HG03520 (cell line): ENCODE measurements around the gene THRA.

Source experiments
- ATAC-seq: cut with Tn5 transposase; IDR thresholded peaks from one replicate; pipeline ENCODE4 v1.9.1; 2021; ENCODE audit warnings: mild to moderate bottlenecking, moderate library complexity; ENCODE audit not compliant: unreplicated experiment

The THRA gene

DNA sequence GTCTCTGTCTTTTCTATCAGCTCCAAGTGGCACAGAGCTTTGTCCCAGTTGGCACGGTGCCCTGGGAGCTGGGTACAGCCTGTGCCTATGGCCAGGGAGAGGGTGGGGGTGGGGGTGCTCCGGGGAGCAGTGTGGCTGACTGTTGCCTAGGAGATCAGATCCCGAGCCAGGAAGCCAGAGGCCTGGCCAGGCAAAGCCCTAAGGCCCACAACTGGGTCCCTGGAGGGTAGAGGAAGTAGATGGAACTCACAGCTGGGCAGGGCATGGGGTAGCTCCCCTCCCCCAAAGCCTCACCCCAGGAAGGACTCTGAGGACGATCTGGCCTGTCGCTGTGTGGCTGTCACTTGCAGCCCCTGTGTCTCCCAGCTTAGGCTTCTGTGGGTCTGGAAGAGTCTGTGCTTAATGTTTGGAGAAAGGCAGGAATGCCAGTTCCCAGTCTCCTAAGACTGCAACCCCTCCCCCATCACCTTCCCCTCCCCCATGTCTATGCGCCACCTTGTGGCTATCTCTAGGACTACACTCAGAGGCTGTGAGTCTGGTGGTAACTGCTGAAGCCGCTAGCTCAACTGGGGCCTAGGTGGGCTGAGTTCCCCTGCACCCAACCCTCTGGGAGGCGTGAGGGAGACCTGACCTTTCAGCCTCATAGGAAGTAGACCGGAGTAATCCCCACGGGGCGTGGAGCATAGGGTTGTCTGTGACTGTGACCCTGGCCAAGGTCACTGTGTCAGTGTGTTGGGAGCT is 12.6 kb downstream of the THRA start:
- no peak for ATAC-seq

DNA sequence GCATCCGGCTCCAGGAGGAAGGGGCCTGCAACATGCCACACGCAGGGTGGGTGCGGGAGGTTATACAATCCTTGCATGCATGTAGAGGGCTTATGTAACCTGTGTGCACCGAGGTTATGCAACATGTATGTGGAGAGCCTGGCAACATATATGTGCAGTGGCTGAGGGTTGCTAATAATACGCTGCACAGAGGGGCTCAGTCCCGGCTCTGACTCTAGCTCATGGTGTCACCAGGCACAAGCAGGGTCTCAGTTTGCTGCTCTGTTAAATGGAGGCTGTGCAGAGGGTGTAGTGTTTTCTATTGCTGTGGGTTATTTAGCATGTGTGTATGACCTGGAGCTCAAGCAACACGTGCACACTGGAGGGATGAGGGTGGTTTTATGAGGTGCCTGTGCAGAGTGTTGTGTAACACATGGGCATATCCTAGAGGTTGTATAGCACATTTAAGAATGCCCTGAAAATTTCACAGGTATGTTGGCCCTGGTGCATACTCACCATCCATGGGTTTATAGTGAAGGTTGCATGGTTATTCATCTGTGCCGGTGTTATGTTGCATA is 13.3 kb downstream of the THRA start:
- ATAC-seq = no peak

DNA sequence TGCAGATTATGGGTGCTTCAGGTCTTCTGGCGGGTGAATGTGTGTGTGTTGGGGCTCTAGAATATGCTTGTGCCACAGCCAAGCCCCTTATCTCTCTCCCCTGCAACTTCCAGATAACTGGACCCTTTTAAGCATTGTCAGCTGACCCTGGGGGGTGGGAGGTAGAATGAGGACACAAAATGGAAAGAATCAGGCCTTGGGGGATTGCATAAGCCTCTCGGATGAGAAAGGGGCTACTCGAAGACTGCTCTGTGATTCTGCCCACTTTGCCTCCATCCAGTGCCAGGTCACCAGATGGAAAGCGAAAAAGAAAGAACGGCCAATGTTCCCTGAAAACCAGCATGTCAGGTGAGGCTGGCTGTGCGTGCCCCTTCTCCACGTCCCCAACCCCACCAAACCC is 13.8 kb downstream of the THRA start:
- ATAC-seq = no peak

DNA sequence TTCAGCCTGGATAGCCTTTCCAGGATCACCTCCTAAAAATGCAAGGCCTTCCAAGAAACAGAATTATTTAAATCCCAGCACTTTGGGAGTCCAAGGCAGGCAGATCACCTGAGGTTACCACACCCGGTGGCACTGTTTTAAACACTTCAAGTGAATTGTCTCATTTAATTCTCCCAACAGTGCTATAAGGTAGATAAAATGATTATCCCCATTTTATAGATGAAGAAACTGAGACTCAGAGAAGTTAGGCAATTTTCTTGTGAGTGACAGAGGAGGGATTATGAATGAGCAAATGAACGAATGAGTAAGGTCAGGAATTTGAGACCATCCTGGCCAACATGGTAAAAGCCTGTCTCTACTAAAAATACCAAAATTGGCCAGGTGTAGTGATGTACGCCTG is 16.8 kb downstream of the THRA start:
- no peak for ATAC-seq

DNA sequence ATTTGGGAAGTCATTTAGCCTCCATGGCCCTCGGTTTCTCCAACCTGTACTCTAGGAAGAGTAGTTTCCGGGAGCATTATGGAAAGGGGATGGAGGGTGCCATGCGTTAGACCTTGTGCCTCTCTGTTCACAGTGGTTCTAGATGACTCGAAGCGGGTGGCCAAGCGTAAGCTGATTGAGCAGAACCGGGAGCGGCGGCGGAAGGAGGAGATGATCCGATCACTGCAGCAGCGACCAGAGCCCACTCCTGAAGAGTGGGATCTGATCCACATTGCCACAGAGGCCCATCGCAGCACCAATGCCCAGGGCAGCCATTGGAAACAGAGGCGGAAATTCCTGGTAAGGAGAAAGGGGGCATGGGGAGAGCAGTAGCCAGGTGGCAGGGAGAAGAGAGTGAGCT is 21.7 kb downstream of the THRA start:
- ATAC-seq = no peak

DNA sequence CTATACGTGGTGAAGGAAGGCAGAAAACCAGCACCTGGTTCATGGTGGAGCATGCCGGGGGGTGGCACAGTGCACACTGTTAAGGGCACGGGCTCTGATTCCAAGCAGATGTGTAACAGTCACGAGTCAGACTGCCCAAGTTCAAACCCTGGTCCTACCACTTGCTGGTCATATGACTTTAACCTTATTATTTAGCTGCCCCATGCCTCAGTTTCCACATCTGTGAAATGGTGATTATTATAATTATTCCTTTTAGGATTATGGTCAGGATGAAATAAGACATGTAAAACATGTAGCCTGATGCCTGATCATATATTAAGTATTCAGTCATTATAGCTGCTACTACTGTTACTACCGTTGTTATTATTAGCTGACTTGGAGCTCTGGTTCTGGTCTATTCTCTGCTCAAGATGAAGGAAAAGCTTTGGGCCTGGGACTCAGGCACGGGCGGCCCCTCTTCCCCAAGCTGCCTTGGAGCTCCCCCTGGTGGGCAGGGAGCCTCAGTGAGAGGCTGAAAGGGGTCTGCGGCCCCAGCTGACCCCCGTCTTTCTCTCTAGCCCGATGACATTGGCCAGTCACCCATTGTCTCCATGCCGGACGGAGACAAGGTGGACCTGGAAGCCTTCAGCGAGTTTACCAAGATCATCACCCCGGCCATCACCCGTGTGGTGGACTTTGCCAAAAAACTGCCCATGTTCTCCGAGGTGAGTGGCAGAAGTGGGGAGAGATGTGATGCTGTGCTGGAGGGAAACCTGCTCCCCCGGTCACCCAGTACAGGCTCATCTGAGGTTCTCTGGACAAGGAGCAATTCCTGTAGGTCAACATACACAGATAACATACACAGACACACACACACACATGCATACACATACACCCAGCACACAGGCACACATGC is 23.6 kb downstream of the THRA start:
- ATAC-seq = no peak

DNA sequence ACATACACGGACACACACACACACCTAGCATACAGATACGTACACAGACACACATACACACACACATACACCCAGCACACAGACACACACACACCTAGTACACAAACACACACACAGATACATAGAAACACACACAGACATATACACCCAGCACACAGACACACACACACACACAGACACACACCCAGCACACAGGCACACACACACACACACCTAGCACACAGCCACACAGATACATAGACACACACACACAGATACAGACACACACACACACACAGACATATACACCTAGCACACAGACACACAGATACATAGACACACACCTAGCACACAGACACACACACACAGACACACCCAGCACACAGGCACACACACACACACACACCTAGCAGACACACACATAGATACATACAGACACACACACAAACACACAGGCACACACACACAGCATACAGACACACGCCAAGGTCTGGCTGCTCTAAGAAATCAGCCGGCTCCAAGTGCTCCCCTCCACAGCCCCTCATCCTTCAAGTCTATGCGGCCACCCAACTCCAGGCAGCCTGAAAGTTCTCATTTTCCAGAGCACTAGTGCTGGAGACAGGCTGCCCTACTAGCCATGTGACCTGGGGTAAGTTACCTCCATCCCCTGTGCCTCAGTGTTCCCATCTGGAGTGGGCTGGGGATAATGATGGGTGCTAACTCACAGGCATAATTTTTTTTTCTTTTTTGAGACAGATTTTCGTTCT is 24.5 kb downstream of the THRA start:
- ATAC-seq = no peak

DNA sequence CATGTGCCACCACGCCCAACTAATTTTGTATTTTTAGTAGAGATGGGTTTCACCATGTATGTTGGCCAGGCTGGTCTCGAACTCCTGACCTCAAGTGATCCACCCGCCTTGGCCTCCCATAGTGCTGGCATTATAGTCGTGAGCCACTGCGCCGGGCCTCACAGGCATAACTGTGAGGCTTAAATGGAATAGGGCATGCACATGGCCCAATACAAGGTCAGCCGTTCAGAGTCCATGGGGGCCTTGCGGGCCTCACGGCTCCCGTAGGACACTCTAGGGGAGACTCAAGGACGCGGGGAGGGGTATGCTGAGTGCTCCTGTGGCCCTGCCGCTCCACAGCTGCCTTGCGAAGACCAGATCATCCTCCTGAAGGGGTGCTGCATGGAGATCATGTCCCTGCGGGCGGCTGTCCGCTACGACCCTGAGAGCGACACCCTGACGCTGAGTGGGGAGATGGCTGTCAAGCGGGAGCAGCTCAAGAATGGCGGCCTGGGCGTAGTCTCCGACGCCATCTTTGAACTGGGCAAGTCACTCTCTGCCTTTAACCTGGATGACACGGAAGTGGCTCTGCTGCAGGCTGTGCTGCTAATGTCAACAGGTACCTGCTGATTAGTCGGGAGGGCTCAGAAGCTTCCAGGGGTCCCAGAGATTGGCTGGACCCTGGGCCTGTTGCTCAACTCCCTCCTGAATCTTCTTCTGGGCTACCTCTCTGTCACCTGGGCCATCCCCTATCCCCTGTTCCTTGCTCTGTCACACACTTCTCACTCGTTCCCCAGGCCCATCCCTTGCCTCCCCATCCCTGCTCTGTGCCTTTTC is 25.3 kb downstream of the THRA start:
- ATAC-seq = no peak

DNA sequence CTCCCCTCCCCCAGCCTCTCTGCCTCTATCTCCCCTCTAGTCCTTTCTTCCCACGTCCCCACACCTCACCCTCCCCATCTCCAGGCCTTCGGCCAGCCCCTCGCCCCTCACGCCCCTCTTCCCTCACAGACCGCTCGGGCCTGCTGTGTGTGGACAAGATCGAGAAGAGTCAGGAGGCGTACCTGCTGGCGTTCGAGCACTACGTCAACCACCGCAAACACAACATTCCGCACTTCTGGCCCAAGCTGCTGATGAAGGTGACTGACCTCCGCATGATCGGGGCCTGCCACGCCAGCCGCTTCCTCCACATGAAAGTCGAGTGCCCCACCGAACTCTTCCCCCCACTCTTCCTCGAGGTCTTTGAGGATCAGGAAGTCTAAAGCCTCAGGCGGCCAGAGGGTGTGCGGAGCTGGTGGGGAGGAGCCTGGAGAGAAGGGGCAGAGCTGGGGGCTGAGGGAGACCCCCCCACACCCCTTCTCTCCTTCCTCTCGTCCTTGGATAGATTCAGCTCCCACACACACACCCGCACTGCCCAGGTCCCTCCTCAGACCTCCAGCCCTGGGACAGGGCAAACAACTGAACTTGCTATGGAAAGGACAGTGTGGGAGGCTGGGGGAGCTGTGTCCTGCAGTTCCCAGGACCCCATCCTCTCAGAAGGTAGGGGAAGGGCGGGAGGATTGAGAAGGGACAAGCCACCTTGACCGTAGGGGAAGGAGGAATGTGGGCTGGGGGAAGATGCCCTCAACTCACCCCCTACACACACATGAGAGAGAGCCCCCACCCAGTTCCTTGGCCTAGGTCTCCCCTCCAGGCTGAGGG is 26.5 kb downstream of the THRA start:
- no peak for ATAC-seq

DNA sequence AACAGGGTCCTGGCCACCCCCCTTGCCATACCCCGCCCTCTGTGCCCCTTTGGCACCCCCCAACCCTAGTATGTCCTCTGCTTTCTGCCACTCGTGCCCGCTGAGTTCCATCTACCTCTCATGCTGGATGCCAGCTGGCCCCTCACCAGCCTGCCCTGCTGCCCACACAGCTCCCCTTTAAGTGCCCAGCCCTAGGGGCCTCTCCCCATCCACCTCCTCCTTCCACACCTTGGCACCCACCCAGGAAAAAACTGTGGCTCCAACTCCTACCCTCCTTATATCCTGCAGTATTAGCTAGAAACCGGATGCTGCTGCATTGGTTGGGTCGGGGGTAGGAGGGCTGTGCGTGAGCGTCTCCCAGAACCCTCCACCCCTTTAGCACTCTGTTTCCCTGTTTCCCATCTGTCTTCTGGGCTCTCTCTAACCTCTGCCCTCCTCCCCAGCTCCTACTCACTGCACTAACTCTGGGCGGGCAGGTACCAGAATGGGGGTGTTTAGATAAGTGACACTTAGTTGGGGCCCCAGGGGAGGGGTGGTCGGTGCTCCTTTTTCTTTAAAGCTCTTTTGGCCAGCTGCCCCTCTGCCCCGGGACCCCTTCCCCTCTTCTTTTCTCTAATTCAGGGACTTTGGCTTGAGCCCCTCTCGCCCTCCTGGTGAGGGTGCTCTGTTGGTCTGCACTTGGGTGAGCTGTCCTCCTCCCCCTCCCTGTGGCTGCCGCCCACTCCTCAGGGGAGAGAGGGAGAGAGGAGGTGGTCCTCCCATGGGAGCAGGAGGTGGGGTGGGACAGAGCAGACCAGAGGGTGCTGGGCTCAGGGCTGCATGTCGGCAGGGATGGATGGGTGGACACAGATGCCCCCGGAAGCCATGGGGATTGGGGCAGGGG is 27.7 kb downstream of the THRA start:
- ATAC-seq = no peak

DNA sequence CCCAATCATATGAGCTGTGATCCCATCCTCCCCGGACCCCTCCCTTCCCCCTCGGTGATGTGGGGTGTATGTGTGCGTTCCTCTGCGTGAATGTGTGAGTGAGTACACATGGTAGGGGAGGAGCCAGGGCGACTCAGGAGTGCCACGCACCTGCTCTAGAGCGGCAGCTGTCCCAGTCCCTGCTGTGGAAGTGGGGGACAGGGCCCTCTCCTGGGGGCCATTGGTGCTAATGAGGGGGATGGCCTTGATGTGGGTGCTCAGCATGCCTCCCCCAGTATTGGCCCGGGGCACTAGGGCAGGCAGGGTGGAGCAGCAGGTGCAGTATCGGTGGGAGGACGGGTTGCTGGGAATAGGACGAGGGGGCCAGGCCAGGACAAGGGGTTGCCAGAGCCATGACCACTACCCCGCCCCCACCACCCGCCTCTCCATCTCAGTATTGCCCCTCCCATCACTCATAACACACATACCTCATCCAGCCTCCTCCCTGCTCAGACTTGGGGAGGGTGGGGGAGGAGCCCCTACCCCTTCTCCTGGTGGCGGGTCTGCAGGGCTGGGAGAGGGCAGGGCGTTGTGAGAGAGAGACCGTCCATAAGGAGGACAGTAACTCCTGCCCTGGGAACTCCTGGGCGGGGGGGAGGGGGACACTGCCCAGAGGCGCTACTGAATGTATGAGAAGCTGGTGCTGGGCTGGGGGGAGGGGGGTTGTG is 29.1 kb downstream of the THRA start:
- no peak for ATAC-seq

DNA sequence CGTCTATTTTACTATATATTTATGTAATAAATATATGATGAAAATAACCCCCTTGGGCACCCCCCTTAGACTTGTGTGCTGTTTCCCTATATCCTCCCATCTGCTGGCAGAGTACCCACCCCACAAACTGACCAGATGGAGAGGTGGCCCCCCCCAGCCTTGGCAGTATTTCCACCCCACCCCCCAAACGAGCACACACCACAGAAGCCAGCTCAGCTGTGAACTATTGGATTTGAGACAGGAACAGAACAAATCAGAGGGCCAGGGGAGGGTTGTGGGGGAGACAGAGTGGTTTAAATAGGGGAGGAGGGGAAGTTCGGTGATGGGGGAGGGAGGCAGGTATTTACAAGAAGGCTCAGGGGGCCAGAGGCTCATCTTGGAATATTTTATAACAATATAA is 29.8 kb downstream of the THRA start:
- no peak for ATAC-seq

DNA sequence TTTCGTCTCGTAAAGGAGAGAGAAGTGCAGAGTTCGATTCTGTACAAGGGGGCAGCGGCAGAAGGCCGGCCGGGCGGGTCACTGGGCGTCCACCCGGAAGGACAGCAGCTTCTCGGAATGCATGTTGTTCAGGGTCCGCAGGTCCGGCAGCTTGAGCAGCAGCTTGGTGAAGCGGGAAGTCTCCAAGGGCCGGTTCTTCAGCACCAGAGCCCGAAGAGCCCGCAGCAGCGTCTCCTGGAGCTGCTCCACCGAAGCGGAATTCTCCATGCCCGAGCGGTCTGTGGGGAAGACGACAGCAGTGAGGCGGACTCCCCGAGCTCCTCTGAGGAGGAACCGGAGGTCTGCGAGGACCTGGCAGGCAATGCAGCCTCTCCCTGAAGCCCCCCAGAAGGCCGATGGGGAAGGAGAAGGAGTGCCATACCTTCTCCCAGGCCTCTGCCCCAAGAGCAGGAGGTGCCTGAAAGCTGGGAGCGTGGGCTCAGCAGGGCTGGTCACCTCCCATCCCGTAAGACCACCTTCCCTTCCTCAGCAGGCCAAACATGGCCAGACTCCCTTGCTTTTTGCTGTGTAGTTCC is 30.3 kb downstream of the THRA start:
- ATAC-seq = no peak

DNA sequence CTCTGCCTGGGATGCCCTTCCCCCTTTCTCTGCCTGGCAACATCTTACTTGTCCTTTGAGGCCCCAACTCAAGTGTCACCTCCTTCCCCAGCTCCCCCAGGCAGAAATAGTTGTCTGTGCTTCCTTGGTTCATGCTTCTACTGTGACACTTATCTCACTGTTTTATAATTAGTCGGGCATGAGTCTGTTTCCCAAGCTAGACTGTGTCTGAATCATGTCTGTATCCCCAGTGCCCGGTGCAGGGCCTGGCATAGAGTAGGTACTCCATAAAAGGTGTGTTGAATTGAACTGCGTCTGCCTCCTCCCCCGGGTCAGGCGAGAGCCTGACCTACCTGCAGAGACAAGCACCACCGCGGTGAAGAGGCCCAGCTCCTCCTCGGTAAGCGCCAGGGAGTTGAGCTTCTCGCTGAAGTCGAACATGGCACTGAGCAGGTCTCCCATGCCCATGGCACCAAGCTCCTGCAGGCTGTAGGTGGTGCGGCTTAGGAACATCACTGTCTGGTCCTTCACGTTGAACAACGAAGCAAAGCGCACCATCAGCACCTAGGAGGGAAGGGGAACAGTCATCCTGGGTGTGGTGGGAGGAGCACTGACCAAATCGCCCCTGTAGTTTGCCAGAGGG is 30.9 kb downstream of the THRA start:
- no peak for ATAC-seq

DNA sequence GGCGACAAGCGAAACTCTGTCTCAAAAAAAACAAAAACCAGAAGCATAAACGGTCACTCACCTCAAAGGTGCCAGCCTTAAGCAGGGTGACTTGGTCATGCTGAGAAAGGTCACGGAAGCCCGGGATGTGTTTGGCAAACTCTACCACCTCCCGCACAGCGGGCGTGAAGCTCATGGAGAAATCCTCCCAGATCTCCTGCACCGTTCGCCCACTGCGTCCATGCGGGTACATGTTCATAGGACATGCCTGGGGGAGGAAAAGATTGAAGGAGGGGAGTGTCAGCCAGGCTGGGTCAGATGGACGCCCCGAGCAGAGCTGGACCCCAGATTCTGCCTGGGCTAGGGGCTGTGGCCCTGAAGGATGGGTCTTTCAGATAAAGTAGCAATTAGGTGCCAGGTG is 32.1 kb downstream of the THRA start:
- no peak for ATAC-seq

DNA sequence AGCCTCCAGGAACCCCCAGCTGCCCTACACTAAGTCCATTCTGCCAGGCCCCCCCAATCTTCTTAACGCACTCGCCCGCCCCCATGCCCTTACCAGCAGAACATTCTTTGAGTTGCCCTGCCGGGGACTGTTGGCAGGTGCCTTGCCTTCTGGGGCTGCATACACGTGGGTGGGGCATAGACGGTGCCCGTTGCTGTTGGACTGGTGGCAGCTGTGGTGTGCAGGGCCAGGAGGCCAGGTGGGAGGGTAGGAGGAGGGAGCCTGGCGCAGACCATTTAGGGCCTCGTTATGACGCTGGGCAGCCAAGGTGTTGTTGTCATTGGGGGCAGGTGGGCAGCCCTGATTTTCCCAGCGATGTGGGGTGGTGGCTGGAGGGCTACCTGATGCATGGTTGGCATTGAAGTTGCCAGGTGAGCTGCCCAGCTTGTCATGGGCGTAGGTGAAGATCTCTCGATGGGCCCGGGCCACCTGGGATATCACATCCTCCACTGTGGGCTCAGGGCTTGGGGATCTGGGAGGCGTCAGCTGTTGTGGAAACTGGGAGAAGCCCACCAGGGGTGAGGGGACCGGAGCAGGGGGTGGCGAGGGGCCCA is 32.7 kb downstream of the THRA start:
- ATAC-seq = no peak
